ENCODE results near the gene SLC16A5.
"Not testable (repeated sequence)": the region's sequence is repeated elsewhere in the genome, so short reads cannot be mapped to it uniquely, and the experiment has no call there.

The SLC16A5 gene

DNA sequence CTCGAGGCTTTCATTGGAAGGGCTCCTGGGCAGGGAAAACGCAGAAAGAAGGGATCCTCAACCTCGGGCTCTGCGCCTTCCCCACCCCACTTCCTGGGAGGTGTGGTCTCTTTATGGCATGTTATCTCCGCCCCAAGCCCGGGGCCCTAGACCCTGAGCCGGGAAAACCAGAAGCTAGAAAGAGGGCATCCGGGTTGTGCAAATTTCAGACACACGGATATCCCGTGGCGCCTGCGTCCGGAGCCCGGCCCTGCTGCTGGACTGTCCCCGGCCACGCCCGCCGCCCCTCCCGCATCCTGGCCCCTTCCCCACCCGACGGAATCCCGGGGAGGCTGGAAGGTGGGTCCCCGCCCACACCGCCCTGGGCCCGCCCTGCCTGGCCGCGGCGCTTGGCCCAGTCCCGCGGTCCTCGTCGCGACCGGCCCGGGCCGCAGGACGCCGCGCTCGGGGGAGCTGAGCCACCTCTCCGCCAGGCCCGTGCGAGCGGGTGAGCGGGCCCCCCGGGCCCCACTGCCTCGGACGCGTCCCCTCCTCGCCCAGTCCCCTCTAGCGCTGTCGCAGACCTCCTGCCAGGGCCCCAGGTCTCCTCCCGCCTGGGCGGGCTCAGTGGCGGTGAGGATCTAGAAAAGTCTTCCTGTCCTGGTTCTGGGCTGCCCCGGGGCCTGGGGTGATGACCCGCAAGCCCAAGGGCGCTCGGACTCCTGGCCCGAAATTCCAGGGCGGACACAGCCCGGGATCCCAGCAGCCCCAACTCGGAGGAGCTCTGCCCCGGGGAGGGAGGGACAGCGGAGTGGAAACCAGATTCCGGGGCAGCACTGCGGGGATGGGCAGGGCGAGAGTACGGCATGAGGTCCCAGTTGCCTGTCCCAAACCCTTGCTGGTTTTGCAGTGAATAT lies at the start of gene SLC16A5:
Gene SLC16A5 (plus strand): TSS at position 397 of the 896 bp plus-strand sequence. CDS start 5,683 bp downstream, outside the sequence.
- DNase-seq, result no peak

DNA sequence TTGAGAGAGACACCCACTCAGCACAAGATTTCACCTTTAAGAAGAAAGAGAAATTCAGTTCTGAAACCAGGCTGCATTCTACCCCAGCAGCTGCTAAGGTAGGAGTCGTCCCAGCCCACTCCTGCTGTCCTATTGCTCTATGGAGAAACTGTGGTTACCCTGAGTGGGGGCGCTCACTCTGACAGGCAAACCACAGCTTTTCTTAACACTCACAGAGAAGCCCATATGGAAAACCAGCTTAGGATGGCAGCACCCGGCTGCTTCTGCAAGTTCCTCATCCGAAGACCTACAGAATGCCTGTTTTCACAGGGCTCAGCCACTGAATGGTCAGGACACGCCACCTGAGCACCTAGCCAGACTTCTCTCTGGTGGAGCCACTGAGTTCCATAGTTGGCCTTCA lies 48.5 kb upstream of the SLC16A5 start:
- no peak for DNase-seq

- DNase-seq, result no peak
Observed at GRCh38 chr17:75041656-75042280, 46.0 kb upstream of the SLC16A5 start.

GRCh38 chr17:75043789-75044188 lies 44.0 kb upstream of the SLC16A5 start:
- DNase-seq, result not testable (repeated sequence)

GRCh38 chr17:75044716-75045115 lies 43.0 kb upstream of the SLC16A5 start:
- DNase-seq, result no peak

- not testable (repeated sequence) for DNase-seq
Observed at GRCh38 chr17:75045946-75046406, 41.8 kb upstream of the SLC16A5 start.

- peak; percentile 92 for DNase-seq
Observed at GRCh38 chr17:75046407-75047289, 41.1 kb upstream of the SLC16A5 start, which contains the start of the genes ATP5PD and KCTD2. Gene ATP5PD, minus strand, starts transcription at chr17:75046969. Its CDS starts 4,319 bp downstream, at chr17:75042650. Gene KCTD2, plus strand, starts transcription at chr17:75047225. Its CDS starts 26 bp downstream, at chr17:75047251.

DNA sequence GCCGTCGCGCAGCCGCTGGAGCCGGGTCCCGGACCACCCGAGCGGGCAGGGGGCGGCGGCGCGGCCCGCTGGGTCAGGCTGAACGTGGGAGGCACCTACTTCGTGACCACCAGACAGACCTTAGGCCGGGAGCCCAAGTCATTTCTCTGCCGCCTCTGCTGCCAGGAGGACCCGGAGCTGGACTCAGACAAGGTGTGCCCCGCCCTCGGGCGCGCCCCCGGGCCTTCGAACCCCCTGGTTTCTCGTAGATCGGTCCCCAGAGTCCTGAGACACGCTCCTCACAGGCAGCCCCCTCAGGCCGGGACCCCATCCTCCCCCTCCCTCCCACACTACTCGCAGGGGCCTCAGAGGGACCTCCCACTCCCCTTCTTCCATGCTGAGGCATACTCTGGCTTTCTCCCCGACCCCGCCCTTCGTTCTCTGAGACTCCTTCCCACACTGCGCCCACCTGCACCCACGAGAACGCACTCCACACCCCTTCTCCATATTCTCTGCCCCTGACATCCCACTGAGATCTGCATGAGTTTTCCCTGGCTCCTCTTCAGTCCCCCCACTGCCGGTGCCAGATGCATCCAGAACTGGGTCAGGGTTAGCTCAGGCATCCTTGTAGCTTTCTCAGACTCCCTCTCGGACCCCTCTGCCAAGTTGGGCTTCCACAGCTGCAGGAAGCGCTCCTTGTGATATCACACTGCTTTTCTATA lies 40.2 kb upstream of the SLC16A5 start:
- no peak for DNase-seq

GRCh38 chr17:75048249-75048878 lies 39.4 kb upstream of the SLC16A5 start:
- no peak for DNase-seq

DNA sequence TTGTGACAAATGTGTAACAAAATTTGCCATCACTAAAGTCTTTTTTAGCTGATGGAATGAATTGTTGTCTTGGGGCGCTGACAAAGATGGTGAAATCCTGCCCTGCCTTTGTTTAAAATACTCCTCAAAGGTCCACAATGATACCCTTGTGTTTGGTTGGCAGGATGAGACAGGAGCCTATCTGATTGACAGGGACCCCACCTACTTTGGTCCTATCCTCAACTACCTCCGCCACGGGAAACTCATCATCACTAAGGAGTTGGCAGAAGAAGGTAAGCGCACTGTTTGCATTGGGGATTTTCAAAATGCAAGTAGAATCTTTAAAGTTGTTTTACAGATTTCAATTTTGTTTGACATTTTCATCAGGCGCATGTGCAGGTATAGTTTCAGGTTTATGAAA lies 38.7 kb upstream of the SLC16A5 start:
- no peak for DNase-seq

- DNase-seq, result no peak
Observed at GRCh38 chr17:75049706-75050105, 38.0 kb upstream of the SLC16A5 start.

GRCh38 chr17:75051941-75052340 lies 35.8 kb upstream of the SLC16A5 start:
- DNase-seq, result no peak

- DNase-seq, result no peak
Observed at GRCh38 chr17:75059369-75060345, 28.1 kb upstream of the SLC16A5 start.

DNA sequence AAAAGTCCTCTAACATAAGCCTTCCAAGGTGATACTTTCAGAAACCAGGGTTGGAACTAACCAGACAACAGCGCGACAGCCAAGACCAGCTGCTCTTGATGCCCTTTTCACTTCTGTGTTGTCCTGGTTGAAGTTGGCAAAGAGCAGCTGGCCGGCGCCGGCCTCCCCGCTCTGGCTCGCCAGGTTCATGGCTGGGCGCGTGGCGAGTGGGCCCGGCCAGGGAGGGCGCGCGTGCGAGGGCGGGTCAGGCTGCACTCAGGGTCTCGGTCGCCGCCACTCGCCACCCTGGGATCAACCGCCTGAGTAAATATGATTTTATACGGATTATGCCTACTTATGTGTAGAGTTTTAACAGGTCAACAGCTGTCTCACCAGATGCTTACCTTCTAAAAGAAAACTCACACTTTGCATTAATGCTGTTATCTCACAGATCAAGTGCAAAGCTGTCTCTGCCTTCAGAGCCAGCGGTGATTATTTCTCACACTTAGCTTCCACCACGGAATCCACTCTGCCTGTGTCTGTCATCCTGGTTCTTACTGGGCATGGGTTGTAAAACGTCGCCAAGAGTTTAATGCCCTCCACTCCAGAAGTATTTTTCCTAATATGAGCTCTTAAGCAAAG lies 27.2 kb upstream of the SLC16A5 start:
- no peak for DNase-seq

DNA sequence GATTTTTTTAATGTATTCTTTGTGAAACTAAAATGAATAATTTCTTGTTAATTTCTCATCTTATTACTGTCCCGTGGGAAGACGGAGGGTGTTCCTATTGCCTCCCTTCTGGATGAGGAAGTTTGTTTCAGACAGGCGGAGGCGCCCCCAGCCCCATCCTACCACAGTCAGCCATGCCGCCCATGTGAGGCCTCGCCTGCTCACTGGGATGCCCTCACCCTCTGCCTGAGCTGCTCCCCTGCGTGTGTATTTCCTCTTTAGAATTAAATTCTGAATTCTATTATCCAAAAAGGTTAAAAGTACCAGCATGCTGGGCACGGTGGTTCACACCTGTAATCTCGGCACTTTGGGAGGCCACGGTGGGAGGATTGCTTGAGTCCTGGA lies 26.7 kb upstream of the SLC16A5 start:
- no peak for DNase-seq

DNA sequence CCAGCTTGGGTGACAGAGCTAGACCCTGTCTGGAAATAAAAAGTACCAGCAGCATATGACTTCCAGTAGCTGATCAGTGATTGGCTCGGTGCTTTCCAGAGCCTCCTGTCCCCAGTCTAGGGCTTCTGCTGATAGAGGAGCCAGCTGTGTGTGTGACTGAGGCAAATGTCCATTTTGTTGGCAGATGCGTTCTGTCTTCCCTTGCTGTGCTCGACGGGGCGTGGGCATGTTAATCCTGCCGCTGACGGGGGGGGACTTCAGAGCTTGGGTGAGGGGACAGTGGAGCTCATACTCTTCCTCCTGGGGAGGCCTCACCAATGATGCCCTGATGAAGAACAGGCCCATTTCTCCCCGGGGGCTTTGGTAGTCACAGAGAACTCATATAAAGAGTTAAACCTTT lies 26.1 kb upstream of the SLC16A5 start:
- DNase-seq, result no peak

DNA sequence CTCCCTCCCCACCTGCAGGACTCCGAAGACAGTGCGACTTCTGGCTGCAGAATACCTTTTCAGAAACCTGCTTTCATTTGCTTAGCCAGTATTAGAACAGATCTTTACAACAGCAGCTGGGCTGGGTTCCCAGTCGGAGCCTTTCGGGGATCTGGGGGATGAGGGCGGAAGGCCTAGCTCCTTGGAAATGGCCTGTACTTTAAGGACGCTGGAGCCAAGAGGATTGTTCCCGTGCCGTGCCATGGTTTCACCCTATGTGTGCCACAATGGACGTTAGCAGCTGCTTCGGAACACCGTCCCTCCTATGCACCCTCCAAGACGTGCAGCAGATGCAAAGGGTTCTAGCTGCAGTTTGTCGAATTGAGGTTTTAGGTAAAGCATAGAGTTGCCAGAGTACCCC lies 24.6 kb upstream of the SLC16A5 start:
- no peak for DNase-seq

DNA sequence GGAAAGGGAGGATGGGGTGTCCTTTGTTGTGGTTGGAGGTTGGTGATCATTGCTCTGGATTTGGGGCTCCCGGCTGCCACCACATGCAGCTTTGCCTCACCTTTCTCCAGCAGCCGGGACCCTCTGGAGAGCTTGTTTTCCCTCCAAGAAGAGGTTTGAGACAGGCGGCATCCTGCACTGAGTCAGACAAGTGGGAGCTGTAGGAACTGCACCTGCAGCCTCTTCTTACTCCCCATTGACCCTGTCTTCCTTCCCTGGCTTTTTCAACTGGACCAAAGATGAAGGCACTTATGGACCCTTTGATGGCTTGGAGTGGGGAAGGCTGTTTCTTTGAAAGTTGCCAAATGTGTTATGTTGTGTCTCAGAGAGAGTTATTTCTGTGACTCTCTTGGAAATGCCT lies 24.1 kb upstream of the SLC16A5 start:
- DNase-seq, result no peak

- no peak for DNase-seq
Observed at GRCh38 chr17:75064040-75064439, 23.7 kb upstream of the SLC16A5 start.

DNA sequence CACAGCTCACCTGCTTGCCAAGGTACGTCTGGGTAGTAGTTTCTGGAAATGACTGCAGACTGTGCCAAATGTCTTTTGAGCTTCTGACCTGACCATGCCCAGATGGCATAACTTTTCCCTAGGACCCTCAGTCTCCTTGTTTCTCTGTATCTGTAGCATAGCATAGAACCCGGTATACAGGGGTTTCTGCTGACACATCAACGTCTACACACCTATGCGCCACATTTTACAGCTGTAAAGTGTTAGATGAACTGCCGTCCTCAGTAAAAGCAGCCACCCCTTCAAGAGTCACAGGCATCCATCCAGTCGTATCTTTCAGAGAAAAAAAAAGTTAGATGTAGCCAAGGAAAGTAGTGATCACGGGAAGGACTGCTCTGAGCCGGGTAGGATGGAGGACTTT lies 23.3 kb upstream of the SLC16A5 start:
- no peak for DNase-seq
